H1 (cell line): Measurements from ENCODE around the gene PCDHA9.

Experiments
- BRCA1 ChIP-seq: IDR thresholded peaks from 2 replicates; pipeline ENCODE4 v1.6.1; 2012; ENCODE audit warnings: low read depth, low read length, improper control_type of control experiment
- FOSL1 ChIP-seq: IDR thresholded peaks from 2 replicates; pipeline ENCODE4 v1.6.1; 2011; ENCODE audit warnings: mild to moderate bottlenecking, low read depth, low read length, moderate library complexity; ENCODE audit not compliant: insufficient read depth
- POLR2A ChIP-seq, 2 experiments: IDR thresholded peaks; 1 replicate in 1 of 2; 2 replicates in 1 of 2; pipeline ENCODE4 v1.6.1; 2011; ENCODE audit warnings: low read depth in 2 of 2, low read length in 2 of 2, mild to moderate bottlenecking in 2 of 2; ENCODE audit errors: control extremely low read depth in 1 of 2
- SIX5 ChIP-seq: IDR thresholded peaks from 2 replicates; pipeline ENCODE4 v1.6.1; 2011; ENCODE audit warnings: mild to moderate bottlenecking, low read depth, low read length
- TAF1 ChIP-seq: IDR thresholded peaks from 2 replicates; pipeline ENCODE4 v1.6.1; 2011; ENCODE audit warnings: mild to moderate bottlenecking, low read depth, low read length
- TEAD4 ChIP-seq: IDR thresholded peaks from 2 replicates; pipeline ENCODE4 v1.6.1; 2012; ENCODE audit warnings: low read depth, low read length, inconsistent platforms, mixed read lengths

DNA sequence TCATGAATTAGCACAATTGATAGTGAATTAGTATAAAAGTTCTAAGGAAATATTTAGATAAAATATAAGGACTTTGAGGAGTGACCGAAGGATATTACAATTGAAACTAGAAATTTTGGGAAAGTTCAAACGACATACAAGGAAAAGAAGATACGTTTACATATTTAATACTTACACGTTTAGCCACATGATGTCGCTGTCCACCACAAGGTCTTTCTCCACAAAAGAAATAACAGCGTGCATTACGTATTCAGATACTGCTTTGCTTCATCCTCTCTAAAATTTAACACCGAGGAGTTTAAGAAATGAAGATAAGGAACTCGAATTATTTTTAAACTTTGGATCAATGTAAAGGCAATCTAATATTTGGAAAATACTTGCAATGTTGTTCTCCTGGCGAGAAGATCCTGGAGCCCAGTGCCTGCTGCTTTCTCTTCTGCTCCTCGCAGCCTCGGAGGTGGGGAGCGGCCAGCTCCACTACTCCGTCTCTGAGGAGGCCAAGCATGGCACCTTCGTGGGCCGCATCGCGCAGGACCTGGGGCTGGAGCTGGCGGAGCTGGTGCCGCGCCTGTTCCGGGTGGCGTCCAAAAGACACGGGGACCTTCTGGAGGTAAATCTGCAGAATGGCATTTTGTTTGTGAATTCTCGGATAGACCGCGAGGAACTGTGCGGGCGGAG lies 47.2 kb upstream of the PCDHA9 start, which contains the start of gene PCDHA3:
- no peak for TF ChIP-seq TEAD4
- no peak for TF ChIP-seq SIX5
- no peak for TF ChIP-seq POLR2A (IDR thresholded peaks at IDR 0.05; ENCODE audit: control extremely low read depth in 1 of 2, low read depth in 2 of 2, low read length in 2 of 2)
- no peak for TF ChIP-seq BRCA1
- TF ChIP-seq TAF1, result no peak
- TF ChIP-seq FOSL1, result no peak
